Gastrocnemius medialis (tissue), 4 donors: Measurements from ENCODE around the gene SARS1. TPM values are rescaled to one million over a fixed set of nuclear protein-coding genes. Genes with fewer than 3 reads are reported as not detected.

Experiments
- ATAC-seq, 2 donors: fragments of 150-250 bp; one replicate each; pipeline ENCODE4 v1.9.1; 2016
- DNase-seq, 2 donors: peaks; one replicate each; pipeline ENCODE4 v3.0.0-alpha.2; 2019
- H3K27ac ChIP-seq, 4 donors: fragments of 200-600 bp; sonication (generic); 1 replicate in 1 of 4; 2 replicates in 3 of 4; pipeline ENCODE4 v1.5.1; 2016 to 2018; ENCODE audit warnings: mild to moderate bottlenecking in 2 of 4, moderate library complexity in 1 of 4
- H3K27me3 ChIP-seq, 3 donors: fragments of 200-600 bp; sonication (generic) in 2 of 3; 1 replicate in 1 of 3; 2 replicates in 2 of 3; pipeline versions ENCODE4 v1.5.1 to v1.6.0; 2016 to 2019; ENCODE audit warnings: mild to moderate bottlenecking in 1 of 3, moderate library complexity in 1 of 3
- H3K36me3 ChIP-seq, 2 donors: fragments of 200-600 bp; sonication (generic) in 1 of 2; one replicate each; pipeline ENCODE4 v1.5.1; 2017 to 2018
- H3K4me1 ChIP-seq, 2 donors: fragments of 200-600 bp; sonication (generic) in 1 of 2; one replicate each; pipeline ENCODE4 v1.5.1; 2016 to 2017; ENCODE audit warnings: mild to moderate bottlenecking in 2 of 2
- H3K4me3 ChIP-seq, 4 donors: fragments of 200-600 bp; sonication (generic) in 3 of 4; 1 replicate in 1 of 4; 2 replicates in 3 of 4; pipeline ENCODE4 v1.5.1; 2016 to 2019; ENCODE audit warnings: mild to moderate bottlenecking in 2 of 4
- H3K9me3 ChIP-seq, 3 donors: fragments of 200-600 bp; sonication (generic) in 2 of 3; 1 replicate in 1 of 3; 2 replicates in 2 of 3; pipeline ENCODE4 v1.5.1; 2016 to 2019
- POLR2A ChIP-seq, 2 donors: fragments of 450-650 bp; IDR thresholded peaks; one replicate each; pipeline ENCODE4 v1.6.1; 2017; ENCODE audit warnings: antibody characterized with exemption in 2 of 2, mild to moderate bottlenecking in 2 of 2, moderate library complexity in 2 of 2
- in situ Hi-C, 4 donors: fragments of 200-750 bp; cut with MboI; loops; one replicate each; pipeline versions ENCODE4 v1.15.0 to v1.8.0; 2017; ENCODE audit warnings: low sequenced_read_pairs in 4 of 4
- intact Hi-C: fragments of 100-400 bp; cut with DNase I; formaldehyde crosslinking; loops from one replicate; pipeline ENCODE4 v1.15.1; 2023; ENCODE audit warnings: low total_unique reads
- total RNA-seq, 4 donors: library from RNA; depleted of rRNA; stranded (reverse); fragments of >200 nt; gene quantifications; one replicate each; pipeline versions ENCODE4 v1.1.0 to v1.2.3, GENCODE V29; 2016
- TF ChIP-seq, protein P1 (sequence below), 5 experiments: fragments of 450-650 bp in 3 of 5; fragments of 200-600 bp in 2 of 5; sonication (generic) in 2 of 5; IDR thresholded peaks in 4 of 5; conservative IDR thresholded peaks in 1 of 5; 1 replicate in 4 of 5; 2 replicates in 1 of 5; pipeline ENCODE4 v1.5.1; 2016 to 2019; ENCODE audit warnings: antibody characterized with exemption in 5 of 5, mild to moderate bottlenecking in 3 of 5, moderate library complexity in 3 of 5

SARS1 gene
- total RNA-seq, 4 donors from 2014 or later = 97.6 to 116 (median 98.7) TPM

DNA sequence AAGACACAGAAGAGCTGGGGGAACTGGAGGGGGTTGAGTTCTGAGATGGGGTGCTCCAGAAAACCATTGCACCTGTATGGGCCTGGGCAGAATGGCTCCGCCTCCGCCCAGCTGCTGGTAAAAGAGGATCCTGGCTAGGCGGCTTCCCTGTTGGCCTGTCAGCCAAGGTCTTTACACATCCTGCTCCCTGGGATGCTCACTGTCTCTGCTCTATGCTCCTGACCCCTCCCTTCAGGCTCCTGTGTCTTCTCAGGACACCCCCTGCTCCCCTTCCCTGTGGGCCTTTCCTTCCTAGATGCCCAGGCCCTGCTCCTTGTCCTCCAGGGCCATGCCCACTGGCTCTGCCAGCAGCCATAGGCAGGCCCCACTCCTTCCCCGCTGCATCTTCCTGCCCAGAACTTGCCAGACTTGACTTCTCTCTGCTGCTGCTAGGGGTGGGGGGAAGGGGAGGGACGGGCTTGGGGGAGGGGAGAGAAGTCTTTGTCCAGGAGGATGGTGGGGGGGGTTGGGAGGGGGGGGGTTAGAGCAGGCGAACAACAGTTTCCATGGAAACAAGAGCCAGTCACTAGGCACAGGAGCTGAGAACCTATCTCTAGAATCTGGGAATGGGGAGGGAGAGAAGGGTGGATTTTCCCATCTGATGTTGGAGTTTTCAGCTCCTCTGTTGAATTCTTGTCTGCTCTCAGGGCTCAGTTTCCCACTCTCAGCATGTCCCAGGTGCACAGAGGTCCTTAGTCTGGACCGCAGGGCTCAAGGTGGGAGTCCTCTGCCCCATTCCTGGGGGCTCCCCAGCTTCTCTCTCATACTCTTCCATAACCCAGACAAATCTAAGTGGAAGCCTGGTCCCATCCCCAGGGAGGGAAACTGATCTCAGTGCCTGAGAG, 46.2 kb downstream of the SARS1 start:
- Histone ChIP-seq H3K4me1 (peaks cover 7 to 8% of the 10 kb centered on the region in 2 donors), H3K4me3 (no peak overlapping the region), H3K9me3 (no peaks in the 10 kb centered on the region), H3K27ac (no peak overlapping the region), H3K27me3 (no peaks in the 10 kb centered on the region), H3K36me3 (no peaks in the 10 kb centered on the region)
- DNase-seq (no peak), ATAC-seq (no peak)
- intact Hi-C loops (no loop called here), in situ Hi-C loops (loop anchor here in 1 of 4 donors (10.0 kb wide), 1 partner anchor 145 kb away; no protein-coding TSS in a partner anchor)
- no peak for TF ChIP-seq POLR2A (IDR thresholded peaks at IDR 0.05)
- TF ChIP-seq, protein P1, sequence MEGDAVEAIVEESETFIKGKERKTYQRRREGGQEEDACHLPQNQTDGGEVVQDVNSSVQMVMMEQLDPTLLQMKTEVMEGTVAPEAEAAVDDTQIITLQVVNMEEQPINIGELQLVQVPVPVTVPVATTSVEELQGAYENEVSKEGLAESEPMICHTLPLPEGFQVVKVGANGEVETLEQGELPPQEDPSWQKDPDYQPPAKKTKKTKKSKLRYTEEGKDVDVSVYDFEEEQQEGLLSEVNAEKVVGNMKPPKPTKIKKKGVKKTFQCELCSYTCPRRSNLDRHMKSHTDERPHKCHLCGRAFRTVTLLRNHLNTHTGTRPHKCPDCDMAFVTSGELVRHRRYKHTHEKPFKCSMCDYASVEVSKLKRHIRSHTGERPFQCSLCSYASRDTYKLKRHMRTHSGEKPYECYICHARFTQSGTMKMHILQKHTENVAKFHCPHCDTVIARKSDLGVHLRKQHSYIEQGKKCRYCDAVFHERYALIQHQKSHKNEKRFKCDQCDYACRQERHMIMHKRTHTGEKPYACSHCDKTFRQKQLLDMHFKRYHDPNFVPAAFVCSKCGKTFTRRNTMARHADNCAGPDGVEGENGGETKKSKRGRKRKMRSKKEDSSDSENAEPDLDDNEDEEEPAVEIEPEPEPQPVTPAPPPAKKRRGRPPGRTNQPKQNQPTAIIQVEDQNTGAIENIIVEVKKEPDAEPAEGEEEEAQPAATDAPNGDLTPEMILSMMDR (IDR thresholded peaks at IDR 0.05 in 4 of 5, conservative IDR thresholded peaks at IDR 0.05 in 1 of 5) = no peak

DNA sequence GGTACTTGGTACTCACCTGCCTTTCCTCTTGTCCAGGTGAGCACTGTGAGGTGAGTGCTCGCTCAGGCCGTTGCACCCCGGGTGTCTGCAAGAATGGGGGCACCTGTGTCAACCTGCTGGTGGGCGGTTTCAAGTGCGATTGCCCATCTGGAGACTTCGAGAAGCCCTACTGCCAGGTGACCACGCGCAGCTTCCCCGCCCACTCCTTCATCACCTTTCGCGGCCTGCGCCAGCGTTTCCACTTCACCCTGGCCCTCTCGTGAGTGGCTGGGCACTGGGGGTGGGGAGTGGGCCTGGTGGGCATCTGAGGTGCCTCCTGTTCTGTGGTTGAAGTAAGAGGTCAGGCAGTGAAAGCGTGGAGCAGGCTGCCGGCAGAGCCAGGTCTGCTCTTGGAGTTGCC, 47.3 kb downstream of the SARS1 start:
- TF ChIP-seq POLR2A (IDR thresholded peaks at IDR 0.05) = no peak
- TF ChIP-seq, protein P1 (IDR thresholded peaks at IDR 0.05 in 4 of 5, conservative IDR thresholded peaks at IDR 0.05 in 1 of 5) = no peak
- Histone ChIP-seq H3K9me3 (no peaks in the 10 kb centered on the region), H3K36me3 (no peaks in the 10 kb centered on the region), H3K27ac (no peak overlapping the region), H3K27me3 (no peaks in the 10 kb centered on the region), H3K4me3 (no peak overlapping the region), H3K4me1 (no peaks in the 10 kb centered on the region)
- in situ Hi-C loops = loop anchor here in 1 of 4 donors (10.0 kb wide), 1 partner anchor 144 kb away; no protein-coding TSS in a partner anchor
- ATAC-seq (no peak), DNase-seq (no peak)
- intact Hi-C loops = no loop called here

DNA sequence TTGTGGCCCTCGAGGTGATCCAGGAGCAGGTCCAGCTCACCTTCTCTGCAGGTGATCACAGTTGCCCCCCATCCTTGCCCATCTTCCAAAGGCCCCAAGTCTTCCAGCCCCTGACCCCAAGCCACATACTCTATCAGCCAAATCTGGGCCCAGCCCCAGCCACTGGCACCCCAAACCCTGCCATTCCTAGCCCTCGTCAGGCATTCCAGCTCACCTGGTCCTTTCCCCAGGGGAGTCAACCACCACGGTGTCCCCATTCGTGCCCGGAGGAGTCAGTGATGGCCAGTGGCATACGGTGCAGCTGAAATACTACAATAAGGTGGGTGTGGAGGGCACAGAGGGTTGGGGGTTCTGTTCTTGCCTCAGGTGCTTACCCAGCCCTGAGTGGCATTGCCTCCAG, 47.9 kb downstream of the SARS1 start:
- TF ChIP-seq, protein P1 (IDR thresholded peaks at IDR 0.05 in 4 of 5, conservative IDR thresholded peaks at IDR 0.05 in 1 of 5) = no peak
- no peak for TF ChIP-seq POLR2A (IDR thresholded peaks at IDR 0.05)
- no peaks in the 10 kb centered on the region for H3K4me1 ChIP-seq
- intact Hi-C loops = no loop called here
- H3K27me3 ChIP-seq = no peaks in the 10 kb centered on the region
- DNase-seq (no peak), ATAC-seq (no peak)
- no peak overlapping the region for H3K4me3 ChIP-seq
- H3K27ac ChIP-seq = no peak overlapping the region
- H3K9me3 ChIP-seq = no peaks in the 10 kb centered on the region
- no peaks in the 10 kb centered on the region for H3K36me3 ChIP-seq
- in situ Hi-C loops = loop anchor here in 1 of 4 donors (10.0 kb wide), 1 partner anchor 143 kb away; no protein-coding TSS in a partner anchor

DNA sequence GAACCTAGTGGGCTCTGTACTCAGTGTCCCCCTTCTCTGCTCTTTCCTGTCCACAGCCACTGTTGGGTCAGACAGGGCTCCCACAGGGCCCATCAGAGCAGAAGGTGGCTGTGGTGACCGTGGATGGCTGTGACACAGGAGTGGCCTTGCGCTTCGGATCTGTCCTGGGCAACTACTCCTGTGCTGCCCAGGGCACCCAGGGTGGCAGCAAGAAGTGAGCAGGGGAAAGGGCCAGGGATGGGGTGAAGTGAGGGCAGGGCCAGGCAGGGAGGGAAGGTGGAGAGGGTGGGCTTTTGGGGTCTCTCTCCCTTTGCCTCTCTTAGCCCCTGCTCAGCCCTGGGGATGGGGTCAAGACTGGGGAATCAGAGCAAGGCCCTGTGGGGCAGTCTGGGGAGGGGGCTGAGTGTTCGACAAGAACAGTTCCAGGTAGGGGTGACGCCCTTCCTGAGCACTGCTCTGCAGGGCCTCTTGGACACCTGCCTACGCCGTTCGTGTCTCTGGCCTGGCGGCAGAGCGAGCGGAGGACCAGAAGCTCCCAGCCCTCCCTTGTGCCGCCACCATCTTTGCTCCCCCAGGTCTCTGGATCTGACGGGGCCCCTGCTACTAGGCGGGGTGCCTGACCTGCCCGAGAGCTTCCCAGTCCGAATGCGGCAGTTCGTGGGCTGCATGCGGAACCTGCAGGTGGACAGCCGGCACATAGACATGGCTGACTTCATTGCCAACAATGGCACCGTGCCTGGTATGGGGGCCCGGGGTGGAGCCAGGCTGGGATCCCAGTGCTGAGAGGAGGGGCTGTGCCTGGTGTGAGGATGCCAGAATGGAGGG, 48.7 kb downstream of the SARS1 start:
- Histone ChIP-seq H3K27me3 (no peaks in the 10 kb centered on the region), H3K4me3 (no peak overlapping the region), H3K4me1 (no peaks in the 10 kb centered on the region), H3K27ac (no peak overlapping the region), H3K36me3 (no peaks in the 10 kb centered on the region), H3K9me3 (no peaks in the 10 kb centered on the region)
- TF ChIP-seq, protein P1 (IDR thresholded peaks at IDR 0.05 in 4 of 5, conservative IDR thresholded peaks at IDR 0.05 in 1 of 5) = no peak
- no peak for TF ChIP-seq POLR2A (IDR thresholded peaks at IDR 0.05)
- intact Hi-C loops (loop anchor here (1.0 kb wide), 3 partner anchors 61 to 270 kb away; no protein-coding TSS in a partner anchor), in situ Hi-C loops (loop anchor here in 1 of 4 donors (10.0 kb wide), 1 partner anchor 142 kb away; no protein-coding TSS in a partner anchor)
- ATAC-seq = no peak
- DNase-seq = no peak
